ENCODE measurements around the gene XPC. TPM values are rescaled to one million over a fixed set of nuclear protein-coding genes. Genes with fewer than 3 reads are reported as not detected.

The XPC gene
- total and polyA plus RNA-seq, 2 donors (not counting 3 experiments of a cell fraction or from before 2014, with no cell fraction given): 11.9 to 36.8 TPM

DNA sequence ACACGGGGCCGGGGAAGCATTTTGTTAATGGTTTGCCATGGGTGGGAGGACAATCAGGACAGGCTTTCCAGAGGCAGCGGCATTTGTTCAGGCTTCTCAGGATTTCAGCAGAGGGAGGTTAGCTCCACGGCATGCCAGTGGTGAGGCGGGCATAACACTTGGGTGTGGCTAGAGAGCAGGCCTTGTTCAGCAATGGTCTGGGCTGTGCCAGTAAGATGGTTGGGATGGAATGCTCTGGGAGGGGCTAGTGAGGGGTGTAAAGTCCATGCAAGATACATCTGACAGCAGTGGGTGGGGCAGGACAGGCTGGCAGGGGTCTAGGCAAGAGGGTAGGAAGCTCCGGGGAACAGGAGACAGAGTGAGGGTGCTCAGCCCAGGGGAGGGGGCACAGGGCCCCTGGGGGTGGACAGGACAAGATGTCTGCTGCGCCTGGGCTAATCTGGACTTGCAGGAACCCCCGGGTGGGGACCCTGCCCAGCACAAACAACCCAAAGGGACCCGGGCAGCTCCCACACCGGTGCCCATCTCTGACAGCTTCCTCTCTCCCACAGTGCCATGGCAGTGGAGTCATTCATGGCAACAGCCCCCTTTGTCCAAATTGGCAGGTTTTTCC is 45.1 kb downstream of the XPC start:
- H4K20me1 ChIP-seq (replicated peaks; ENCODE audit: control insufficient read depth, extremely low read depth, insufficient read depth, low read length): no peaks in the 10 kb centered on the region
- TF ChIP-seq MYC (IDR thresholded peaks at IDR 0.05; ENCODE audit: low read depth, low read length) (no peak), GATA2 (IDR thresholded peaks at IDR 0.05; ENCODE audit: insufficient read depth, insufficient read length, low read depth, low read length) (no peak), MAX (IDR thresholded peaks at IDR 0.05; ENCODE audit: insufficient read depth, insufficient read length) (no peak), EZH2 (IDR thresholded peaks at IDR 0.05; ENCODE audit: borderline replicate concordance, low read depth, low read length, severe bottlenecking) (no peak), FOS (IDR thresholded peaks at IDR 0.05; ENCODE audit: borderline replicate concordance, insufficient read depth, low read length) (no peak), POLR2A (IDR thresholded peaks at IDR 0.05; ENCODE audit: low read depth, low read length) (no peak), JUN (IDR thresholded peaks at IDR 0.05; ENCODE audit: borderline replicate concordance, insufficient read depth, insufficient read length, low read depth) (no peak), CTCF (IDR thresholded peaks at IDR 0.05; ENCODE audit: extremely low read depth in 1 of 2, insufficient read depth in 1 of 2, low read depth in 1 of 2, low read length in 2 of 2) (no peak), POLR2AphosphoS5 (IDR thresholded peaks at IDR 0.05; ENCODE audit: insufficient read depth, low read depth, low read length) (no peak)
- H3K4me2 ChIP-seq (ENCODE audit: insufficient read depth, low read length): no peak overlapping the region
- intact Hi-C loops (cut with micrococcal nuclease) (no loop called here), dilution Hi-C loops (cut with MboI; ENCODE audit: extremely low pct_ligation_motif_present, low sequenced_read_pairs) (no loop called here)
- no peak for DNase-seq (ENCODE audit: low read depth, low spot score)
- no peak overlapping the region for H2AFZ ChIP-seq (ENCODE audit: low read depth, low read length)
- BruUV-seq (replicated peaks): no TSS peak
- H3K79me2 ChIP-seq (ENCODE audit: control insufficient read depth, insufficient read depth, low read length): peaks cover 9% of the 10 kb centered on the region
- no peaks in the 10 kb centered on the region for H3K9me1 ChIP-seq (replicated peaks; ENCODE audit: control insufficient read depth, extremely low read depth, insufficient read depth, low read length)
- peaks cover 8 to 61% of the 10 kb centered on the region in 2 experiments for H3K36me3 ChIP-seq (ENCODE audit: control insufficient read depth in 2 of 2, extremely low read depth in 1 of 2, insufficient read depth in 2 of 2, low read length in 2 of 2)
- H3K4me1 ChIP-seq (ENCODE audit: control insufficient read depth, extremely low read depth, insufficient read depth, low read length): no peaks in the 10 kb centered on the region
- H3K4me3 ChIP-seq (replicated peaks in 1 of 3; ENCODE audit: insufficient read depth in 1 of 3, low read depth in 1 of 3, low read length in 3 of 3): no peak overlapping the region
- no peak for FAIRE-seq
- no peaks in the 10 kb centered on the region for H3K9me3 ChIP-seq (replicated peaks; ENCODE audit: control insufficient read depth, insufficient read depth, low read length)
- no peak overlapping the region for H3K27ac ChIP-seq (ENCODE audit: insufficient read depth, low read depth, low read length)
- POLR2A ChIA-PET: interaction anchor here (2.8 kb wide), 1 partner anchor 8 kb away, joined by 8 read pairs; the partner anchor contains the start of genes CHCHD4 and TMEM43
- H3K9ac ChIP-seq (replicated peaks; ENCODE audit: extremely low read depth, insufficient read depth, low read length): no peak overlapping the region
- CTCF ChIA-PET: interaction anchor here (0.8 kb wide), 1 partner anchor 10 kb away, joined by 3 read pairs; no protein-coding TSS in a partner anchor
- no peaks in the 10 kb centered on the region for H3K27me3 ChIP-seq (ENCODE audit: control insufficient read depth in 2 of 2, insufficient read depth in 2 of 2, low read length in 2 of 2)

Measured in endothelial cell of umbilical vein (primary cell).